ENCODE measurements around the gene ESF1. TPM values are rescaled to one million over a fixed set of nuclear protein-coding genes. Genes with fewer than 3 reads are reported as not detected.

ESF1 gene
- total and polyA plus RNA-seq, 4 donors = 3.5 to 7.3 (median 5.7) TPM

DNA sequence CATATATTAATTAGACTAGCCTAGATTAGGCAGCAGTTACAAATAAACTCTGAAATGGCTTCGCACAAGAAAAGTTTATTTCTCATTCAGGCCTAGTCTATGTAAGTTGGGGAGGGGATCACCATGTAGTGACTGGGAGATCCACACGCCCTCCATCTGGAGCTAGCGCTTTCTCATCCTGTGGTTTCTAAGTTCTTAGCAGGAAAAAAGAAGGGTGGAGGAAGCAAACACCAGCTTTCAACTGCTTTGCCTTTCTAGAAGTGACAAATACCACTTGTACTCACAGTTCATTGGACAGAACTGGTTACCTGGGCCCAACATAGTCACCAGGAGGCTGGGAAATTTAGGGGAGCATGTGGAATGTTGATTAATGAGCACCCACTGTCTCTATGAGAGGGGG, 46.8 kb upstream of the ESF1 start:
- peaks cover 0 to 3% (median 0%) of the 10 kb centered on the region in 4 donors for H3K27me3 ChIP-seq (ENCODE audit: control insufficient read depth in 4 of 4, insufficient read depth in 4 of 4, low read length in 3 of 4)
- no peak overlapping the region for H3K27ac ChIP-seq (ENCODE audit: low read depth in 1 of 2, low read length in 2 of 2)
- WGBS = 90% methylated on average over 3 of the region's 3 CpGs
- H3K9ac ChIP-seq (ENCODE audit: low read depth in 1 of 2, low read length in 2 of 2) = no peak overlapping the region
- H3K4me1 ChIP-seq (ENCODE audit: control insufficient read depth in 4 of 4, insufficient read depth in 4 of 4, low read length in 3 of 4) = no peaks in the 10 kb centered on the region
- H3K9me3 ChIP-seq (ENCODE audit: control insufficient read depth in 4 of 4, low read length in 3 of 4) = no peaks in the 10 kb centered on the region
- DNase-seq (ENCODE audit: low spot score) = no peak
- TF ChIP-seq GABPA (IDR thresholded peaks at IDR 0.05 in 1 of 2, conservative IDR thresholded peaks at IDR 0.05 in 1 of 2) (no peak), HNF4G (IDR thresholded peaks at IDR 0.05) (no peak), RXRA (IDR thresholded peaks at IDR 0.05) (no peak)
- TF ChIP-seq, protein P1, sequence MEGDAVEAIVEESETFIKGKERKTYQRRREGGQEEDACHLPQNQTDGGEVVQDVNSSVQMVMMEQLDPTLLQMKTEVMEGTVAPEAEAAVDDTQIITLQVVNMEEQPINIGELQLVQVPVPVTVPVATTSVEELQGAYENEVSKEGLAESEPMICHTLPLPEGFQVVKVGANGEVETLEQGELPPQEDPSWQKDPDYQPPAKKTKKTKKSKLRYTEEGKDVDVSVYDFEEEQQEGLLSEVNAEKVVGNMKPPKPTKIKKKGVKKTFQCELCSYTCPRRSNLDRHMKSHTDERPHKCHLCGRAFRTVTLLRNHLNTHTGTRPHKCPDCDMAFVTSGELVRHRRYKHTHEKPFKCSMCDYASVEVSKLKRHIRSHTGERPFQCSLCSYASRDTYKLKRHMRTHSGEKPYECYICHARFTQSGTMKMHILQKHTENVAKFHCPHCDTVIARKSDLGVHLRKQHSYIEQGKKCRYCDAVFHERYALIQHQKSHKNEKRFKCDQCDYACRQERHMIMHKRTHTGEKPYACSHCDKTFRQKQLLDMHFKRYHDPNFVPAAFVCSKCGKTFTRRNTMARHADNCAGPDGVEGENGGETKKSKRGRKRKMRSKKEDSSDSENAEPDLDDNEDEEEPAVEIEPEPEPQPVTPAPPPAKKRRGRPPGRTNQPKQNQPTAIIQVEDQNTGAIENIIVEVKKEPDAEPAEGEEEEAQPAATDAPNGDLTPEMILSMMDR (IDR thresholded peaks at IDR 0.05; ENCODE audit: low read depth, low read length, missing input control) = no peak
- H3K4me3 ChIP-seq (ENCODE audit: low read depth in 1 of 3, low read length in 3 of 3) = no peak overlapping the region
- no peaks in the 10 kb centered on the region for H3K36me3 ChIP-seq (ENCODE audit: control insufficient read depth in 4 of 4, insufficient read depth in 3 of 4, low read depth in 1 of 4, low read length in 3 of 4)

DNA sequence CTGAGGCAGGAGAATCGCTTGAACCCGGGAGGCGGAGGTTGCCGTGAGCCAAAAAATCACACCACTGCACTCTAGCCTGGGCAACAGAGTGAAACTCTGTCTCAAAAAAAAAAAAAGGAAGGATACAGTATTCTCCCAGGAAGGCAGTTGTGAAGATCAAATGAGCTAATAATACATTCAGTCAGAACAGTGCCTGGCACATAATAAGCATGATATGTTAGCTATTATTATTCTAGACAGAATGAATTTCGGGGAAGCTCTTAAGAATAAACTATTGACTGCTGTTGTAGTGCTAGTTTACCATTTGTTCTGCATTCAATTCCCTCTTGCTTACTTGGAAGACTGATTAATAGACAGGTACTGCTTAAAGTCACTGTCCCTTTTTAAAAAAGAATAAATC, 40.7 kb upstream of the ESF1 start:
- Histone ChIP-seq H3K9ac (ENCODE audit: low read depth in 1 of 2, low read length in 2 of 2) (no peak overlapping the region), H3K36me3 (ENCODE audit: control insufficient read depth in 4 of 4, insufficient read depth in 3 of 4, low read depth in 1 of 4, low read length in 3 of 4) (no peaks in the 10 kb centered on the region), H3K4me1 (ENCODE audit: control insufficient read depth in 4 of 4, insufficient read depth in 4 of 4, low read length in 3 of 4) (no peaks in the 10 kb centered on the region), H3K9me3 (ENCODE audit: control insufficient read depth in 4 of 4, low read length in 3 of 4) (no peaks in the 10 kb centered on the region), H3K27ac (ENCODE audit: low read depth in 1 of 2, low read length in 2 of 2) (no peak overlapping the region), H3K4me3 (ENCODE audit: low read depth in 1 of 3, low read length in 3 of 3) (no peak overlapping the region), H3K27me3 (ENCODE audit: control insufficient read depth in 4 of 4, insufficient read depth in 4 of 4, low read length in 3 of 4) (peaks cover 0 to 3% (median 0%) of the 10 kb centered on the region in 4 donors)
- TF ChIP-seq SP1 (IDR thresholded peaks at IDR 0.05) (no peak), FOXA2 (IDR thresholded peaks at IDR 0.05) (no peak), YY1 (IDR thresholded peaks at IDR 0.05) (no peak), HNF4G (IDR thresholded peaks at IDR 0.05) (no peak), HNF4A (conservative IDR thresholded peaks at IDR 0.05) (no peak), RXRA (IDR thresholded peaks at IDR 0.05) (no peak), GABPA (IDR thresholded peaks at IDR 0.05 in 1 of 2, conservative IDR thresholded peaks at IDR 0.05 in 1 of 2) (no peak), EGR1 (IDR thresholded peaks at IDR 0.05; ENCODE audit: low read depth in 2 of 2) (no peak), RAD21 (IDR thresholded peaks at IDR 0.05) (no peak), TAF1 (conservative IDR thresholded peaks at IDR 0.05) (no peak)
- TF ChIP-seq, protein P2, sequence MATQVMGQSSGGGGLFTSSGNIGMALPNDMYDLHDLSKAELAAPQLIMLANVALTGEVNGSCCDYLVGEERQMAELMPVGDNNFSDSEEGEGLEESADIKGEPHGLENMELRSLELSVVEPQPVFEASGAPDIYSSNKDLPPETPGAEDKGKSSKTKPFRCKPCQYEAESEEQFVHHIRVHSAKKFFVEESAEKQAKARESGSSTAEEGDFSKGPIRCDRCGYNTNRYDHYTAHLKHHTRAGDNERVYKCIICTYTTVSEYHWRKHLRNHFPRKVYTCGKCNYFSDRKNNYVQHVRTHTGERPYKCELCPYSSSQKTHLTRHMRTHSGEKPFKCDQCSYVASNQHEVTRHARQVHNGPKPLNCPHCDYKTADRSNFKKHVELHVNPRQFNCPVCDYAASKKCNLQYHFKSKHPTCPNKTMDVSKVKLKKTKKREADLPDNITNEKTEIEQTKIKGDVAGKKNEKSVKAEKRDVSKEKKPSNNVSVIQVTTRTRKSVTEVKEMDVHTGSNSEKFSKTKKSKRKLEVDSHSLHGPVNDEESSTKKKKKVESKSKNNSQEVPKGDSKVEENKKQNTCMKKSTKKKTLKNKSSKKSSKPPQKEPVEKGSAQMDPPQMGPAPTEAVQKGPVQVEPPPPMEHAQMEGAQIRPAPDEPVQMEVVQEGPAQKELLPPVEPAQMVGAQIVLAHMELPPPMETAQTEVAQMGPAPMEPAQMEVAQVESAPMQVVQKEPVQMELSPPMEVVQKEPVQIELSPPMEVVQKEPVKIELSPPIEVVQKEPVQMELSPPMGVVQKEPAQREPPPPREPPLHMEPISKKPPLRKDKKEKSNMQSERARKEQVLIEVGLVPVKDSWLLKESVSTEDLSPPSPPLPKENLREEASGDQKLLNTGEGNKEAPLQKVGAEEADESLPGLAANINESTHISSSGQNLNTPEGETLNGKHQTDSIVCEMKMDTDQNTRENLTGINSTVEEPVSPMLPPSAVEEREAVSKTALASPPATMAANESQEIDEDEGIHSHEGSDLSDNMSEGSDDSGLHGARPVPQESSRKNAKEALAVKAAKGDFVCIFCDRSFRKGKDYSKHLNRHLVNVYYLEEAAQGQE (IDR thresholded peaks at IDR 0.05) = no peak
- TF ChIP-seq, protein P3, sequence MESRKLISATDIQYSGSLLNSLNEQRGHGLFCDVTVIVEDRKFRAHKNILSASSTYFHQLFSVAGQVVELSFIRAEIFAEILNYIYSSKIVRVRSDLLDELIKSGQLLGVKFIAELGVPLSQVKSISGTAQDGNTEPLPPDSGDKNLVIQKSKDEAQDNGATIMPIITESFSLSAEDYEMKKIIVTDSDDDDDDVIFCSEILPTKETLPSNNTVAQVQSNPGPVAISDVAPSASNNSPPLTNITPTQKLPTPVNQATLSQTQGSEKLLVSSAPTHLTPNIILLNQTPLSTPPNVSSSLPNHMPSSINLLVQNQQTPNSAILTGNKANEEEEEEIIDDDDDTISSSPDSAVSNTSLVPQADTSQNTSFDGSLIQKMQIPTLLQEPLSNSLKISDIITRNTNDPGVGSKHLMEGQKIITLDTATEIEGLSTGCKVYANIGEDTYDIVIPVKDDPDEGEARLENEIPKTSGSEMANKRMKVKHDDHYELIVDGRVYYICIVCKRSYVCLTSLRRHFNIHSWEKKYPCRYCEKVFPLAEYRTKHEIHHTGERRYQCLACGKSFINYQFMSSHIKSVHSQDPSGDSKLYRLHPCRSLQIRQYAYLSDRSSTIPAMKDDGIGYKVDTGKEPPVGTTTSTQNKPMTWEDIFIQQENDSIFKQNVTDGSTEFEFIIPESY (IDR thresholded peaks at IDR 0.05) = no peak
- TF ChIP-seq, protein P1 (IDR thresholded peaks at IDR 0.05; ENCODE audit: low read depth, low read length, missing input control) = no peak
- DNase-seq (ENCODE audit: low spot score) = no peak
- WGBS = 90% methylated on average over 5 of the region's 5 CpGs

All from liver (tissue), 9 donors.